ES-I3 (cell line): ENCODE measurements around the gene GNAT1.

Experiments used
- H3K36me3 ChIP-seq: 2 replicates; pipeline ENCODE4 v1.6.1; 2013; ENCODE audit warnings: mild to moderate bottlenecking, low read length, control low read depth, moderate library complexity; ENCODE audit not compliant: insufficient read depth
- H3K4me1 ChIP-seq: 2 replicates; pipeline ENCODE4 v1.6.1; 2013; ENCODE audit warnings: mild to moderate bottlenecking, control low read depth, low read length; ENCODE audit not compliant: insufficient read depth
- H3K9ac ChIP-seq: 2 replicates; pipeline ENCODE4 v1.6.1; 2013; ENCODE audit warnings: low read depth, mild to moderate bottlenecking, low read length, moderate library complexity
- H3K9me3 ChIP-seq: 2 replicates; pipeline ENCODE4 v1.6.1; 2013; ENCODE audit warnings: mild to moderate bottlenecking, low read length, moderate library complexity; ENCODE audit not compliant: control insufficient read depth, insufficient read depth

Gene GNAT1

DNA sequence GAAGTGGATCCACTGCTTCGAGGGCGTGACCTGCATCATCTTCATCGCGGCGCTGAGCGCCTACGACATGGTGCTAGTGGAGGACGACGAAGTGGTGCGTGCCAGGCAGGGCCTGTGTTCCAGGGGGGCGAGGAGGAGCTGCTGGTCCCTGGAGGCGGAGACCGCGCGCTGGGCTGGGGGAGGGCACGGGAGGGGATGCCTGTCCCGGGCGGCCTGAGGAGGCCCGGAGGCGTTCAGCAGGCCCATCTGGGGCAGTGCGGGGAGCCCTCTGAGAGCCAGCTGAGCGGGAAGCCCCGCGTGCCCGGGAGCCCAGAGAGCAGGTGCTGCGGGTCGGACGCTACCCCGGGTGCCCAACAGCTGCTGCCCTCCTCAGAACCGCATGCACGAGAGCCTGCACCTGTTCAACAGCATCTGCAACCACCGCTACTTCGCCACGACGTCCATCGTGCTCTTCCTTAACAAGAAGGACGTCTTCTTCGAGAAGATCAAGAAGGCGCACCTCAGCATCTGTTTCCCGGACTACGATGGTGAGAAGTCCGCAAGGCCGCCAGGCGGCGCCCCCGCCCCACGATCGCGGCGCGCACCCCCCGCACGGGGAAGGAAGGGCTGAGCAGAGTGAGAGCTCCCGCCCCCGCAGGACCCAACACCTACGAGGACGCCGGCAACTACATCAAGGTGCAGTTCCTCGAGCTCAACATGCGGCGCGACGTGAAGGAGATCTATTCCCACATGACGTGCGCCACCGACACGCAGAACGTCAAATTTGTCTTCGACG is 2.9 kb downstream of the GNAT1 start:
- no peaks in the 10 kb centered on the region for H3K9me3 ChIP-seq
- H3K4me1 ChIP-seq: peaks cover 3% of the 10 kb centered on the region; the same call in 1 of the 2 replicates
- H3K9ac ChIP-seq: no peak overlapping the region
- H3K36me3 ChIP-seq: no peaks in the 10 kb centered on the region

GRCh38 chr3:50194903-50195500 is 3.6 kb downstream of the GNAT1 start:
- H3K36me3 ChIP-seq: no peaks in the 10 kb centered on the region
- H3K4me1 ChIP-seq: peaks cover 3% of the 10 kb centered on the region; the same call in 1 of the 2 replicates
- no peaks in the 10 kb centered on the region for H3K9me3 ChIP-seq
- H3K9ac ChIP-seq: no peak overlapping the region

GRCh38 chr3:50195501-50196252 is 4.3 kb downstream of the GNAT1 start:
- H3K4me1 ChIP-seq: peaks cover 3% of the 10 kb centered on the region; the same call in 1 of the 2 replicates
- no peak overlapping the region for H3K9ac ChIP-seq
- no peaks in the 10 kb centered on the region for H3K9me3 ChIP-seq
- H3K36me3 ChIP-seq: no peaks in the 10 kb centered on the region

DNA sequence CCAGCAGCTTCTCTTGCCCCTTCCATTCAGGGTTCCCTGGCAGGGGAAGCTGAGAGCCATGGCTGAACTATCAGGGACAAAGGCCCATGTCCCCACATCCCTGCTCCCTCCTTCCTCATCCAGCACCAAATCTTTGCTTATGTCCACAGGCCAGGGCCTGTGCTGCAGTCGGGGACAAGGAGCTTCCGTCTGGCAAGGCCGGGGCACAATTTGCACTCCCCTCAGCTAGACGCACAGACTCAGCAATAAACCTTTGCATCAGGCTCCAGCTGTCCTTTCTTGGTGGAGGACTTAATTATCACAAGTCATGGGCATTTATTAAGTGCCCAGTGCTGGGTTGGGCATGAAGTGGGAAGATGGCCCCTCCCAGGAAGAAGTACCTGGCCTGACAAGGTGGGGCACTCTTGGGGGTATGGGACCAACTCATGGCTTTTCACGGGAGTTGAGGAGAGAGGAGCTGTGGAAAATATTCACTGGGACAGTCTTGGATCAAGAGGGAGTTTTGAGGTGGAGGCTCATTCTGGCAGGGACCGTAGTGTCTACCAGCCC is 4.9 kb downstream of the GNAT1 start:
- Histone ChIP-seq H3K4me1 (peaks cover 3% of the 10 kb centered on the region; the same call in 1 of the 2 replicates), H3K9ac (no peak overlapping the region), H3K36me3 (no peaks in the 10 kb centered on the region), H3K9me3 (no peaks in the 10 kb centered on the region)

DNA sequence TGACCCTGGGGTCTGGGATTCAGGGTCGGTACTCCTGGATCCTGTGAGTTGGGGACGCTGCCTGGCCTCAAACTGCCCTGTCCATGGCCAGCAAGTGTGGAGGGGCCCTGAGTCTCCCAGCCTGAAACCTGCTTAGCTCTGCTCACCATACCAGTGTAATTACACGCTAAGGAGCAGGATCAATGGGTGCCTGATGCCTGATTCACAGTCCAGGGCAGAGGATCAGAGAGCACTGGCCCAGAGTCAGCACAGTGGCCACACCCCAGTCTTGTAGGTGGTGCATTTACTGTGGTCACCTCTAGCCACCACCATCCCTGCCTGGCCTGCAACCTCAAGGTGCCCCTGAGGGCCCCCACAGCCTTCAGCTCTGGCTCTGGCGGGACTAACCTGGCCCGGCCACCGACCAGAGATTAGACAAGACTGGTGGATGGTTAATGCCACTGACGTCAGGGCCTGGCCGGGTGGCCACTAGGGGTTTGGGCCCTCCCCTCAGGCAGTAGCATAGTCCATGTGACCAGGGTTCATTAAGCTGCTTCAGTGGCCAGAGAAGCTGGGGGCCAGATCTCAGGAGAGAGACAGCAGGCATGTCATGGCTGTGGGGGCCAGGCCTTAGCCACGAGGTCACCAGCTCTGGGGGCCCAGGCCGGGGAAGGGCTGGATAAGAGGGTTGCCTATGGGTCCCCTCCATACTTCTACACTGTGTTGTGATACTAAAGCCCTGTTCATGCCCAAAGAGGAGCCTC is 10.3 kb downstream of the GNAT1 start:
- Histone ChIP-seq H3K9ac (no peak overlapping the region), H3K4me1 (peaks cover 2% of the 10 kb centered on the region; the same call in 1 of the 2 replicates), H3K36me3 (no peaks in the 10 kb centered on the region), H3K9me3 (no peaks in the 10 kb centered on the region)

- H3K9ac ChIP-seq: no peak overlapping the region
- H3K9me3 ChIP-seq: no peaks in the 10 kb centered on the region
- H3K36me3 ChIP-seq: no peaks in the 10 kb centered on the region
- peaks cover 2% of the 10 kb centered on the region; the same call in 1 of the 2 replicates for H3K4me1 ChIP-seq
These were observed 11.1 kb downstream of the GNAT1 start for GRCh38 chr3:50202353-50203112.

DNA sequence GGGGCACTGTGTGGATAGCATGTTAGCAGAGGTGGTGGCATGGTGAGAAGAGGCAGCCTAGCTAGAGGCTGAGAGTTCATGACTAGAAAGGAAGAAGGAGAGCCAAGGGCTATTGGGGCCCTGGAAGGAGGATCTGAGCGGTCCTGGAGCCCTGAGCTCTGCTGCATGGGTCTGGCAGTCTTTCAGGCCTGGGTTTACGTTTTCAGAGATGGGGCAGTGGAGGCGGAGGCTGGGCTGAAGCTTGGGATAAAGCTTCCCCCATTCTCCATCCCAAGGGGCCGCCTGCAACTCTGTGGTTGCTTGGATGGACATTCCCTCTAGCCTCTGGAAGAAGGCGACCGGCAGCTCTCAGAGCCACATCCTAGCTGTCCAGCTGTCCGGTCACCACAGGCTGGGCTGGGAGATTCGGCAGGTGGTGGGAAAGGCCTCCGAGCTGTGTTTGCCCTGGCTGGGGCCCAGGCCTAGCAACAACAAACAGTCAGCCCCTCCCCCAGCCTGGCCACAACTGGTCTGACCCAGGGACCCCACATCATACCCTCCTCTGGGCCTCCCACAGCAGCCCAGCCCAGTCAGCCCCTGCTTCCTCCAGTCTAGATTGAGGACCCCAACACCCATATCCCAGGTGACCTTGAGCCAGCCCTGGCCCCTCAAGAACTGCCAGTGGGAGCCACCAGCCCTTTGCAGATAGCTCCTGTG is 11.9 kb downstream of the GNAT1 start:
- H3K9ac ChIP-seq: no peak overlapping the region
- H3K9me3 ChIP-seq: no peaks in the 10 kb centered on the region
- H3K36me3 ChIP-seq: no peaks in the 10 kb centered on the region
- H3K4me1 ChIP-seq: peaks cover 2% of the 10 kb centered on the region; the same call in 1 of the 2 replicates

DNA sequence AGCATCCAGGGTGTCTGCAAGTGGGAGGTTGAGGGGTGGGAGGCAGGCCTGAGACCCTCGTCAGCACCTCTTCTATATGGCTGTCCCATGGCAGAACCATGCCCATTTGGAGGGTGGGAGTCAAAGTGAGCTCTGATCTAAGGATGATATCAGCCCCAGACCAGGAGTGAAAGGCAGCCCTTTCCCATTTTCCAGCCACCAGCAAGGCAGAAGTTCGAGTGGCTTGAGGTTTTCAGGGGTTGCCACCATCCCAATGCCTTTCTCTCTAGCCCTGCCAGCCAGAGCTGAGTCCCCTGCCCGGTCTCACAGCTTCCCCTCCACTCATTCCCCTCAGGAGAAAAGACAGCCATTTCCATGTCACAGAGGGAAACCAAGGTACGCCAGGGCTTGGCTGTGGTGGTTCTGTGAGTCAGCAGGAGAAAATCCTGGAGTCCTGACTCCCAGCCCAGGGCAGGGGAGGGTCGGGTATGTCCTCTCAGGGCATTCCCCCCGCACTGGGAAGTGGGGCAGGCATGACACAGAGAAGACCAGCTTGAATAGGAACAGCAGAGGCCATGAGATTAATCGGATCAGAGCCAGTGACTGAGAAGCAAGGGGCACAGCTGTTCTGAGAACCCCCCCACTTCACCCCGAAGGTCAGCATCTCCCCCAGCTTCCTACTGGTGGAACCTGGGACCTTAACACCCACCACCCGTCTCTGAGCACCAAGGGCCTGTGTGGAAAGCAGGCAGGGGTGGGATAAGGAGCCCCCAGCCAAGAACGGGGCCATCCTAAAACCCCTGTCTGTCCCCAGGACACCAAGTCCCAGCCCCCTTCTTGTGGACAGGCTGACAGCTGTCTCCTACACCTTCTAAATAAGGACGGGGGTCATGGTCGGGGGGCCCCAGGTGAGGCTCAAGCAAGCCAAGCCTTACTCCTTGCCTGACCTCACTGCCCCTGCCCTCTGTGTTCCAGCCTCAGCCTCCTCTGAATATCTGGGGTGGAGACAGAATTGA is 12.7 kb downstream of the GNAT1 start:
- Histone ChIP-seq H3K4me1 (peaks cover 2% of the 10 kb centered on the region; the same call in 1 of the 2 replicates), H3K9me3 (no peaks in the 10 kb centered on the region), H3K36me3 (no peaks in the 10 kb centered on the region), H3K9ac (no peak overlapping the region)

DNA sequence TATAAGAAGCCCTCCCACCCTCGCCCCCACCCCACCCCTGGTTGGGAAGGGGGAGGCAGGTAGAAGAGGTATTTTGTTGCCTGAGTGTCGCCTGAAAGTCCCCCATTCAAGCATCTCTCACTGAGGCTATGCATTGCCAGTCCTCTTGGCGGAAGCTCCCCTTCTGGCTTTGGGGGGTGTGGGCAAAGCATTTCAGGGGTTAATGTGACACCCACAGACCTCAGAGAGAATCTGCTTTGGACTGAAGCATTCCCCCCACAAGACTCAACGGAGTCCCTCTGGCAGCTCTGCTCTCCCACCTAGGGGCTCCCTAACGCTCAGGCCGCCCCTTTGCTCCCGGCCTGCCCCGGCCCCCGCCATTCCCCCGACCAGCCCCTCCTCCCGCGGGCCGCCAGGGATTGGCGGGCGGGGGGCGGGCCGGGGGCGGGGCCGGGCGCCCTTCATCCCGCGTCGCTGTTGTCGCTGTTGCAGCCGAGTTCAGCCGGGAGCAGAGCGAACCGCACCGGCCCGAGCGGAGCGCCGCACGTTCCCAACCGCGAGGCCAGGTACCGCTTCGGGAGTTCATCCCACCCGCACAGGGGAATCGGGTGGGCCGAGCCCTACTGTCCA is 13.5 kb downstream of the GNAT1 start, which contains the start of gene SLC38A3:
Gene SLC38A3, plus strand, starts transcription at position 468 of the 609 bp plus-strand sequence. CDS start 8,929 bp downstream, outside the sequence.
- Histone ChIP-seq H3K4me1 (peaks cover 2% of the 10 kb centered on the region; the same call in 1 of the 2 replicates), H3K36me3 (no peaks in the 10 kb centered on the region), H3K9ac (peak within 1 kb of the TSS; percentile 66; the same call in 1 of the 2 replicates), H3K9me3 (no peaks in the 10 kb centered on the region)

- Histone ChIP-seq H3K4me1 (peaks cover 7% of the 10 kb centered on the region; the same call in 1 of the 2 replicates), H3K36me3 (no peaks in the 10 kb centered on the region), H3K9ac (peak overlapping the region; percentile 66; the same call in 1 of the 2 replicates), H3K9me3 (no peaks in the 10 kb centered on the region)
These were observed 14.2 kb downstream of the GNAT1 start for GRCh38 chr3:50205413-50206276.
